ENCODE data around the gene SLC35B4. TPM values are rescaled to one million over a fixed set of nuclear protein-coding genes. Genes with fewer than 3 reads are reported as not detected.

The SLC35B4 gene
- total and polyA plus RNA-seq, 4 donors, result 2.1 to 17.9 (median 9.9) TPM

DNA sequence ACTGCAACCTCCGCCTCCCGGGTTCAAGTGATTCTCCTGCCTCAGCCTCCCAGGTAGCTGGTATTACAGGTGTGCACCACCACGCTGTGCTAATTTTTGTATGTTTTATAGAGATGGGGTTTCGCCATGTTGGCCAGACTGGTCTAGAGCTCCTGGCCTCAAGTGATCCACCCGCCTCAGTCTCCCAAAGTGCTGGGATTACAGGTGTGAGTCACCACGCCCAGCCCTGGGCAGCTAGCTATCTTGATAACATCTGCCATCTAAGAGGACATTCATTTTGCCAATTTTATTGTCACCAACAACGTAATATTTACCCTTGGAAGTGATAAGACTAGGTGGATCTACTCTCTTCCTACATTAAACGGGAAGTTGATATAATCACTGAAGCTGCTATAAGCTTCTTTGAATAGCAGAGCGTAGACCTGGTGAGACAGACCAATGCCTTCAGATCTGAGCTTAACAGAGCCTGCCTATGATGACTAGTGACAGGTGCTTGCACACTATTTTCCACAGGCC lies 39.7 kb upstream of the SLC35B4 start:
- H3K27me3 ChIP-seq (ENCODE audit: control insufficient read depth in 1 of 2, insufficient read depth in 2 of 2, low read length in 1 of 2), result no peaks in the 10 kb centered on the region
- no peak overlapping the region for H3K27ac ChIP-seq (ENCODE audit: low read depth in 1 of 2, low read length in 2 of 2)
- WGBS, 2 donors, result 90% methylated on average over 9 of the region's 9 CpGs
- intact Hi-C loops (cut with DNase I), result no loop called here
- H3K36me3 ChIP-seq (ENCODE audit: control insufficient read depth in 1 of 2, insufficient read depth in 2 of 2, low read length in 1 of 2), result no peaks in the 10 kb centered on the region
- H3K4me3 ChIP-seq (ENCODE audit: low read length in 2 of 2), result no peak overlapping the region
- no peak for ATAC-seq (ENCODE audit: low FRiP score)
- peaks cover 2% of the 10 kb centered on the region for H3K9me3 ChIP-seq (ENCODE audit: control insufficient read depth, low read length)
- no peak for DNase-seq
- H3K4me1 ChIP-seq (ENCODE audit: control insufficient read depth in 1 of 2, insufficient read depth in 2 of 2, low read length in 2 of 2), result no peaks in the 10 kb centered on the region

DNA sequence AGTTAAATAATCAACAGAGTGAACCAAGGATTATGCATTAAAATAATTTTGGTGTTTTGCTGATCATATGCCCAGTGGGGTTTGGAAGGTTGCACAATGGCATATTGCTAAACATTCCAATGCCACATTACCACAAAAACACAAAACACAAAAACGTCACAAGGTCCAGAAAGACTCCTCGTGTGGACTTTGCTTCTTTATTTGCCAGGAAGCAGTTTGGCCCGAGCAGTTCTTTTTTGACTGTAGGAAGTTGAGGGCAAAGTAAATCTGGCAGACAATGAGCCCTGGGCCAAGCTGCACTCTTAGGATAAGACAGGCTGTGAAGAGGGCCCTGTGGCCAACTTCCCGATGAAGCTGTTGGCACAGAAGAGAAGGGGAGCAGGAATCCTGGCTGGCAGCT lies 39.2 kb upstream of the SLC35B4 start:
- H3K27ac ChIP-seq (ENCODE audit: low read depth in 1 of 2, low read length in 2 of 2), result no peak overlapping the region
- no peaks in the 10 kb centered on the region for H3K27me3 ChIP-seq (ENCODE audit: control insufficient read depth in 1 of 2, insufficient read depth in 2 of 2, low read length in 1 of 2)
- H3K9me3 ChIP-seq (ENCODE audit: control insufficient read depth, low read length), result peaks cover 2% of the 10 kb centered on the region
- peak in 1 of 2 donors; percentile 59 for DNase-seq
- no peaks in the 10 kb centered on the region for H3K4me1 ChIP-seq (ENCODE audit: control insufficient read depth in 1 of 2, insufficient read depth in 2 of 2, low read length in 2 of 2)
- H3K4me3 ChIP-seq (ENCODE audit: low read length in 2 of 2), result no peak overlapping the region
- intact Hi-C loops (cut with DNase I), result no loop called here
- 17 to 27% methylated on average over 4 of the region's 4 CpGs for WGBS, 2 donors
- no peaks in the 10 kb centered on the region for H3K36me3 ChIP-seq (ENCODE audit: control insufficient read depth in 1 of 2, insufficient read depth in 2 of 2, low read length in 1 of 2)
- no peak for ATAC-seq (ENCODE audit: low FRiP score)

GRCh38 chr7:134355004-134355525 lies 38.3 kb upstream of the SLC35B4 start:
- no peak for ATAC-seq (ENCODE audit: low FRiP score)
- 64 to 66% methylated on average over 7 of the region's 7 CpGs for WGBS, 2 donors

DNA sequence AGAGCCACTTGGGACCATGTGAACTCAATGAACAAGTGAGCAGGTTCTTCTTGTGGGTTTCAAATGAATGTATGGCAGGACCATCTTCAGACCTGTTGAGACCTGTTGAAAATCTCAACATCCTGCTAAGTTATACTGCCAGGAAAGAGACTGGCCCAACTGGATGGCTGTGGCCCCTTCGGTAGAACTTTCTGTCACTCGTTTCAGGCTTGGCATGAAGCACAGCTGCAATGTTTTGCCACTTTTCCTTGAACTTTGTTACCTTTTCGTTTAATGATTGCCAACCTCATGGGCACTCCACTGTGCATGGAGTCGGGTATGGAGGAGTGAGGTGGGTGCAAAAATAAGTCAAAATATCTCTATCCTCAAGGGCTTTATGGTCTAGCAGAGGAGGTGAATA lies 36.7 kb upstream of the SLC35B4 start:
- H3K27me3 ChIP-seq (ENCODE audit: control insufficient read depth in 1 of 2, insufficient read depth in 2 of 2, low read length in 1 of 2), result no peaks in the 10 kb centered on the region
- ATAC-seq (ENCODE audit: low FRiP score), result no peak
- intact Hi-C loops (cut with DNase I), result no loop called here

More at GRCh38 chr7:134355004-134355525, 38.3 kb upstream of the SLC35B4 start:
- no peaks in the 10 kb centered on the region for H3K27me3 ChIP-seq (ENCODE audit: control insufficient read depth in 1 of 2, insufficient read depth in 2 of 2, low read length in 1 of 2)
- H3K27ac ChIP-seq (ENCODE audit: low read depth in 1 of 2, low read length in 2 of 2), result no peak overlapping the region
- no peaks in the 10 kb centered on the region for H3K4me1 ChIP-seq (ENCODE audit: control insufficient read depth in 1 of 2, insufficient read depth in 2 of 2, low read length in 2 of 2)
- H3K36me3 ChIP-seq (ENCODE audit: control insufficient read depth in 1 of 2, insufficient read depth in 2 of 2, low read length in 1 of 2), result no peaks in the 10 kb centered on the region
- H3K4me3 ChIP-seq (ENCODE audit: low read length in 2 of 2), result no peak overlapping the region
- DNase-seq, result no peak
- intact Hi-C loops (cut with DNase I), result no loop called here
- H3K9me3 ChIP-seq (ENCODE audit: control insufficient read depth, low read length), result peaks cover 2% of the 10 kb centered on the region

DNA sequence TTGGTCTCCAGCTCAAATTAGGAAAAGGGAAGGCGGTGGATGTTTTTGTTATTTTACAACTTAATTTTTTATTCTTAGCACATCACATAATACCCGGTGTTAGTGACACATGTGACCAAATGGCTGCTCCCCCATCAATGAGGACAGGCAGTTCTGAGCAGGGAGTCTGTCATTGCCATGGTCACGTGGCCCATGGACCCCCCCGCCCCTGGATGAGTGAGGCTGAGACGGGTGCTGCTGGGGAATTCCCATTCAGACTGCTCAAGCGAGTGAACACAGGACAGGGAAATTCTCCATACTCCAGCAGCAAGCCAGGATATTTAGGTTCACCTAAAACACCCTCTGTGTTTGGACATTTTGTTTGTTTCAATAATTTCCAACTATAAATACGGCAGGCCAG lies 34.7 kb upstream of the SLC35B4 start:
- WGBS, 2 donors, result 29 to 39% methylated on average over 7 of the region's 7 CpGs
- H3K4me1 ChIP-seq (ENCODE audit: control insufficient read depth in 1 of 2, insufficient read depth in 2 of 2, low read length in 2 of 2), result no peaks in the 10 kb centered on the region
- no peak for DNase-seq
- H3K4me3 ChIP-seq (ENCODE audit: low read length in 2 of 2), result no peak overlapping the region
- ATAC-seq (ENCODE audit: low FRiP score), result no peak
- H3K36me3 ChIP-seq (ENCODE audit: control insufficient read depth in 1 of 2, insufficient read depth in 2 of 2, low read length in 1 of 2), result no peaks in the 10 kb centered on the region
- peaks cover 0 to 2% of the 10 kb centered on the region in 2 donors for H3K27me3 ChIP-seq (ENCODE audit: control insufficient read depth in 1 of 2, insufficient read depth in 2 of 2, low read length in 1 of 2)
- intact Hi-C loops (cut with DNase I), result no loop called here
- peaks cover 2% of the 10 kb centered on the region for H3K9me3 ChIP-seq (ENCODE audit: control insufficient read depth, low read length)
- H3K27ac ChIP-seq (ENCODE audit: low read depth in 1 of 2, low read length in 2 of 2), result no peak overlapping the region

More for the DNA sequence above, 36.7 kb upstream of the SLC35B4 start:
- no peak for DNase-seq
- Histone ChIP-seq H3K4me1 (ENCODE audit: control insufficient read depth in 1 of 2, insufficient read depth in 2 of 2, low read length in 2 of 2) (no peaks in the 10 kb centered on the region), H3K4me3 (ENCODE audit: low read length in 2 of 2) (no peak overlapping the region), H3K36me3 (ENCODE audit: control insufficient read depth in 1 of 2, insufficient read depth in 2 of 2, low read length in 1 of 2) (no peaks in the 10 kb centered on the region), H3K27ac (ENCODE audit: low read depth in 1 of 2, low read length in 2 of 2) (no peak overlapping the region), H3K9me3 (ENCODE audit: control insufficient read depth, low read length) (peaks cover 2% of the 10 kb centered on the region)
- WGBS, 2 donors, result 76 to 83% methylated on average over 4 of the region's 4 CpGs

GRCh38 chr7:134350709-134351108 lies 34.0 kb upstream of the SLC35B4 start:
- Histone ChIP-seq H3K9me3 (ENCODE audit: control insufficient read depth, low read length) (peaks cover 2% of the 10 kb centered on the region), H3K4me3 (ENCODE audit: low read length in 2 of 2) (no peak overlapping the region), H3K4me1 (ENCODE audit: control insufficient read depth in 1 of 2, insufficient read depth in 2 of 2, low read length in 2 of 2) (no peaks in the 10 kb centered on the region), H3K36me3 (ENCODE audit: control insufficient read depth in 1 of 2, insufficient read depth in 2 of 2, low read length in 1 of 2) (no peaks in the 10 kb centered on the region), H3K27me3 (ENCODE audit: control insufficient read depth in 1 of 2, insufficient read depth in 2 of 2, low read length in 1 of 2) (peaks cover 0 to 2% of the 10 kb centered on the region in 2 donors), H3K27ac (ENCODE audit: low read depth in 1 of 2, low read length in 2 of 2) (no peak overlapping the region)
- no peak for DNase-seq
- 11 to 12% methylated on average over 1 of the region's 1 CpG for WGBS, 2 donors
- intact Hi-C loops (cut with DNase I), result no loop called here
- ATAC-seq (ENCODE audit: low FRiP score), result no peak

GRCh38 chr7:134347567-134347966 lies 30.8 kb upstream of the SLC35B4 start:
- no peak for ATAC-seq (ENCODE audit: low FRiP score)
- DNase-seq, result no peak
- WGBS, 2 donors, result 70 to 72% methylated on average over 5 of the region's 5 CpGs
- Histone ChIP-seq H3K27me3 (ENCODE audit: control insufficient read depth in 1 of 2, insufficient read depth in 2 of 2, low read length in 1 of 2) (peaks cover 0 to 2% of the 10 kb centered on the region in 2 donors), H3K9me3 (ENCODE audit: control insufficient read depth, low read length) (no peaks in the 10 kb centered on the region), H3K4me1 (ENCODE audit: control insufficient read depth in 1 of 2, insufficient read depth in 2 of 2, low read length in 2 of 2) (no peaks in the 10 kb centered on the region), H3K27ac (ENCODE audit: low read depth in 1 of 2, low read length in 2 of 2) (no peak overlapping the region), H3K4me3 (ENCODE audit: low read length in 2 of 2) (no peak overlapping the region), H3K36me3 (ENCODE audit: control insufficient read depth in 1 of 2, insufficient read depth in 2 of 2, low read length in 1 of 2) (no peaks in the 10 kb centered on the region)
- intact Hi-C loops (cut with DNase I), result no loop called here

- intact Hi-C loops (cut with DNase I), result no loop called here
- Histone ChIP-seq H3K36me3 (ENCODE audit: control insufficient read depth in 1 of 2, insufficient read depth in 2 of 2, low read length in 1 of 2) (no peaks in the 10 kb centered on the region), H3K27ac (ENCODE audit: low read depth in 1 of 2, low read length in 2 of 2) (no peak overlapping the region), H3K27me3 (ENCODE audit: control insufficient read depth in 1 of 2, insufficient read depth in 2 of 2, low read length in 1 of 2) (peaks cover 0 to 2% of the 10 kb centered on the region in 2 donors), H3K9me3 (ENCODE audit: control insufficient read depth, low read length) (no peaks in the 10 kb centered on the region), H3K4me1 (ENCODE audit: control insufficient read depth in 1 of 2, insufficient read depth in 2 of 2, low read length in 2 of 2) (no peaks in the 10 kb centered on the region), H3K4me3 (ENCODE audit: low read length in 2 of 2) (no peak overlapping the region)
- 68 to 77% methylated on average over 6 of the region's 6 CpGs for WGBS, 2 donors
- no peak for ATAC-seq (ENCODE audit: low FRiP score)
- no peak for DNase-seq
These were observed 27.1 kb upstream of the SLC35B4 start for GRCh38 chr7:134343796-134344195.

DNA sequence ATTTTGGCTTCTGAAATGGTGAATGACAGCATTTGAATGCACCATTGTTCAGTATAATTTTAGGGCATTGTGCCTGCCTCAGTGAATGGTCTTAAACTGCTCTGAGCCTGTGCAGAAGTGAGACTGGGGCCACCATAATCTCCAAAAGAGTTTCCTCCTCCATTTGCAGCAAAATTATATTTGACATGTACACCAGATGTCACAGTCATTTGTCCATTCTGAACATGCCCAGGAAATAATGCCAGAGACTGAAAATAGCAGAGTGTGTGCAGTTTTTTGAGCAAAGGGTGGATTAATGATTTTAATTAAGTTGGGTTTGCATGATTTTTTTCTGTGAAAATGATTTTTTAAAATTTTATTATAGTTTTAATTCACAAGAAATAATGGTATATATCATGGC lies 26.4 kb upstream of the SLC35B4 start:
- no peak for DNase-seq
- ATAC-seq (ENCODE audit: low FRiP score), result no peak
- Histone ChIP-seq H3K27me3 (ENCODE audit: control insufficient read depth in 1 of 2, insufficient read depth in 2 of 2, low read length in 1 of 2) (peaks cover 0 to 2% of the 10 kb centered on the region in 2 donors), H3K4me1 (ENCODE audit: control insufficient read depth in 1 of 2, insufficient read depth in 2 of 2, low read length in 2 of 2) (no peaks in the 10 kb centered on the region), H3K36me3 (ENCODE audit: control insufficient read depth in 1 of 2, insufficient read depth in 2 of 2, low read length in 1 of 2) (no peaks in the 10 kb centered on the region), H3K27ac (ENCODE audit: low read depth in 1 of 2, low read length in 2 of 2) (no peak overlapping the region), H3K4me3 (ENCODE audit: low read length in 2 of 2) (no peak overlapping the region), H3K9me3 (ENCODE audit: control insufficient read depth, low read length) (no peaks in the 10 kb centered on the region)
- intact Hi-C loops (cut with DNase I), result no loop called here
